Fibroblast of the aortic adventitia (primary cell): ENCODE data around the gene RFLNA. TPM values are rescaled to one million over a fixed set of nuclear protein-coding genes. Genes with fewer than 3 reads are reported as not detected.

ENCODE experiments used
- DNase-seq: peaks from one replicate; pipeline ENCODE4 v3.0.0-alpha.2; 2010; ENCODE audit warnings: low read depth
- H3K4me3 ChIP-seq: 2 replicates; pipeline ENCODE4 v1.5.1; 2011; ENCODE audit warnings: low read depth, mild to moderate bottlenecking, control low read depth, low read length, moderate library complexity
- small RNA-seq: library from RNA; depleted of rRNA; stranded (forward); fragments of <200 nt; gene quantifications from one replicate; pipeline ENCODE3, GENCODE V24; 2012
- total RNA-seq: library from RNA; depleted of rRNA; stranded (reverse); fragments of >200 nt; gene quantifications from 2 replicates; pipeline ENCODE4 v1.2.3, GENCODE V29; 2012; ENCODE audit warnings: low replicate concordance
- TF ChIP-seq, protein P1 (sequence below): IDR thresholded peaks from 2 replicates; pipeline ENCODE4 v1.5.1; 2011; ENCODE audit warnings: mild to moderate bottlenecking, low read length, control low read depth, inconsistent platforms; ENCODE audit not compliant: insufficient read depth

The RFLNA gene
- total RNA-seq, 1 donor: 0.45 TPM

GRCh38 chr12:124361996-124362395, 67.1 kb downstream of the RFLNA start:
- DNase-seq: no peak
- TF ChIP-seq, protein P1, sequence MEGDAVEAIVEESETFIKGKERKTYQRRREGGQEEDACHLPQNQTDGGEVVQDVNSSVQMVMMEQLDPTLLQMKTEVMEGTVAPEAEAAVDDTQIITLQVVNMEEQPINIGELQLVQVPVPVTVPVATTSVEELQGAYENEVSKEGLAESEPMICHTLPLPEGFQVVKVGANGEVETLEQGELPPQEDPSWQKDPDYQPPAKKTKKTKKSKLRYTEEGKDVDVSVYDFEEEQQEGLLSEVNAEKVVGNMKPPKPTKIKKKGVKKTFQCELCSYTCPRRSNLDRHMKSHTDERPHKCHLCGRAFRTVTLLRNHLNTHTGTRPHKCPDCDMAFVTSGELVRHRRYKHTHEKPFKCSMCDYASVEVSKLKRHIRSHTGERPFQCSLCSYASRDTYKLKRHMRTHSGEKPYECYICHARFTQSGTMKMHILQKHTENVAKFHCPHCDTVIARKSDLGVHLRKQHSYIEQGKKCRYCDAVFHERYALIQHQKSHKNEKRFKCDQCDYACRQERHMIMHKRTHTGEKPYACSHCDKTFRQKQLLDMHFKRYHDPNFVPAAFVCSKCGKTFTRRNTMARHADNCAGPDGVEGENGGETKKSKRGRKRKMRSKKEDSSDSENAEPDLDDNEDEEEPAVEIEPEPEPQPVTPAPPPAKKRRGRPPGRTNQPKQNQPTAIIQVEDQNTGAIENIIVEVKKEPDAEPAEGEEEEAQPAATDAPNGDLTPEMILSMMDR: no peak
- H3K4me3 ChIP-seq: no peak overlapping the region

DNA sequence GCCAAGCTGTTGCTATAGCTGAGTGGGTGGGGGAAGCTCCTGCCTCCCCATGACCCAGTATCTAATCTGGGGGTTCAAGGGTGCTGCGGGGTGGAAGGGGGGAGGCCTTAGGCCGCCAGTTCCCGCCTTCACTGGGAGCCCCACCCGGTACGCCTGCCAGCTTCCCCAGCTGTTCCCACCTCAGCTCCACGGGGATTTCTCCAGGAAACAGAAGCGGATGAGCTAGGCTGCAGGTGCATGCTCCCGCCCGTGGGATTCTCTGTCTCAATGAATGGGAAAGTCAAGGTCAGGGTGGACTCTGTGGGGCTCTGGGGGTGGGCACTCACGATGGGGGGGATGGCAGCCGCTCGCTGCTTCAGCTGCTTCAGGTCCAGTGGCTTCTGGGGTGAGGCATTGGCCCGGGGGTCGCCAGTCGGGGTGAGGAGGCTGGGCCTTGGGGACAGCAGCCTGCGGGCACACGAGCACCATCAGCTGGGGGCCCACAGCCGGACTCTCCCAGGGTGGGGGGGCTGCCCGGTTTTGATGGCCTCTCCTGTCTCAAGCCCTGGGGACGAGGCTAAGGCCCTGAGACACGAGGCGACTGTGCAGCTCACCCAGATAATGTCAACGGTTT, 68.6 kb downstream of the RFLNA start:
- DNase-seq: no peak
- TF ChIP-seq, protein P1: no peak
- H3K4me3 ChIP-seq: no peak overlapping the region

GRCh38 chr12:124364543-124364942, 69.7 kb downstream of the RFLNA start:
- no peak for DNase-seq
- H3K4me3 ChIP-seq: no peak overlapping the region
- TF ChIP-seq, protein P1: no peak

Small RNA genes within 50 kb of the gene (small RNA-seq; reads per million reads assigned to genes)
- gene MIR6880: not detected
